ENCODE measurements around the gene HLCS.

Gene HLCS

GRCh38 chr21:36765229-36765628, 201.2 kb downstream of the HLCS start:
- ChIA-PET CTCF (interaction anchor here (1.9 kb wide), 1 partner anchor 8 kb away, joined by 6 read pairs; no protein-coding TSS in a partner anchor), POLR2A (no interaction called here)
- no peak for DNase-seq (ENCODE audit: extremely low spot score)
- TF ChIP-seq CTCF (IDR thresholded peaks at IDR 0.05; ENCODE audit: control extremely low read depth, extremely low read depth, low read depth, missing control alignments): no peak

GRCh38 chr21:36763305-36763704, 203.2 kb downstream of the HLCS start:
- CTCF ChIA-PET: interaction anchor here (1.1 to 1.9 kb wide), 2 partner anchors 10 to 164 kb away, joined by 3 to 6 read pairs; no protein-coding TSS in a partner anchor
- DNase-seq (ENCODE audit: extremely low spot score): no peak
- POLR2A ChIA-PET: no interaction called here
- TF ChIP-seq CTCF (IDR thresholded peaks at IDR 0.05; ENCODE audit: control extremely low read depth, extremely low read depth, low read depth, missing control alignments): no peak

GRCh38 chr21:36762642-36763041, 203.8 kb downstream of the HLCS start:
- POLR2A ChIA-PET: no interaction called here
- CTCF ChIA-PET: interaction anchor here (1.1 to 2.7 kb wide), 2 partner anchors 14 to 164 kb away, joined by 3 to 9 read pairs; no protein-coding TSS in a partner anchor
- no peak for TF ChIP-seq CTCF (IDR thresholded peaks at IDR 0.05; ENCODE audit: control extremely low read depth, extremely low read depth, low read depth, missing control alignments)
- DNase-seq (ENCODE audit: extremely low spot score): no peak

GRCh38 chr21:36761685-36762084, 204.8 kb downstream of the HLCS start:
- ChIA-PET POLR2A (no interaction called here), CTCF (interaction anchor here (1.0 to 2.7 kb wide), 4 partner anchors 13 to 258 kb away, joined by 3 to 9 read pairs (median 3); no protein-coding TSS in a partner anchor)
- no peak for TF ChIP-seq CTCF (IDR thresholded peaks at IDR 0.05; ENCODE audit: control extremely low read depth, extremely low read depth, low read depth, missing control alignments)
- DNase-seq (ENCODE audit: extremely low spot score): no peak

- ChIA-PET POLR2A (no interaction called here), CTCF (interaction anchor here (1.5 kb wide), 1 partner anchor 29 kb away, joined by 3 read pairs; no protein-coding TSS in a partner anchor)
- TF ChIP-seq CTCF (IDR thresholded peaks at IDR 0.05; ENCODE audit: control extremely low read depth, extremely low read depth, low read depth, missing control alignments): no peak
- no peak for DNase-seq (ENCODE audit: extremely low spot score)
Measured at GRCh38 chr21:36759348-36760083, 207.0 kb downstream of the HLCS start.

GRCh38 chr21:36757196-36757595, 209.3 kb downstream of the HLCS start:
- POLR2A ChIA-PET: no interaction called here

More at GRCh38 chr21:36757196-36757595, 209.3 kb downstream of the HLCS start:
- CTCF ChIA-PET: interaction anchor here (1.8 kb wide), 1 partner anchor 8 kb away, joined by 4 read pairs; no protein-coding TSS in a partner anchor
- no peak for DNase-seq (ENCODE audit: extremely low spot score)
- TF ChIP-seq CTCF (IDR thresholded peaks at IDR 0.05; ENCODE audit: control extremely low read depth, extremely low read depth, low read depth, missing control alignments): no peak

Data from GM10248 (cell line).